OCI-LY3 (cell line): ENCODE data around the gene BHMT2.

Experiments
- H2AFZ ChIP-seq: fragments of 200-600, 300-600 bp; shearing (Covaris generic); 2 replicates; pipeline ENCODE4 v1.6.0; 2014; ENCODE audit warnings: antibody characterized with exemption, low read depth, low read length
- H3K27ac ChIP-seq: fragments of 200-600, 300-600 bp; sonication (generic); 2 replicates; pipeline ENCODE4 v1.5.1; 2014; ENCODE audit warnings: mild to moderate bottlenecking, low read length, moderate library complexity, mixed read lengths
- H3K27me3 ChIP-seq: fragments of 200-600, 300-600 bp; sonication (generic); 2 replicates; pipeline ENCODE4 v1.6.1; 2014; ENCODE audit warnings: low read depth, low read length, mixed read lengths
- H3K36me3 ChIP-seq: fragments of 200-600, 300-600 bp; sonication (generic); replicated peaks from 2 replicates; pipeline ENCODE3; 2014; ENCODE audit warnings: low read depth, low read length, mixed read lengths
- H3K4me1 ChIP-seq: fragments of 300-600, 200-600 bp; sonication (generic); 2 replicates; pipeline ENCODE4 v1.6.1; 2014; ENCODE audit warnings: low read length, mixed read lengths
- H3K4me2 ChIP-seq: fragments of 200-600, 300-600 bp; sonication (generic); 2 replicates; pipeline ENCODE4 v1.6.1; 2014; ENCODE audit warnings: low read length, mixed read lengths
- H3K4me3 ChIP-seq: fragments of 300-600, 200-600 bp; sonication (generic); 2 replicates; pipeline ENCODE4 v1.5.1; 2014; ENCODE audit warnings: antibody characterized with exemption, mild to moderate bottlenecking, low read length, moderate library complexity
- H3K79me2 ChIP-seq: fragments of 300-600, 200-600 bp; shearing (Covaris generic); 2 replicates; pipeline ENCODE4 v1.6.1; 2014; ENCODE audit warnings: mild to moderate bottlenecking, low read length, mixed read lengths
- H3K9ac ChIP-seq: fragments of 300-600, 200-600 bp; shearing (Covaris generic); 2 replicates; pipeline ENCODE4 v1.6.0; 2014; ENCODE audit warnings: mild to moderate bottlenecking, low read length, moderate library complexity
- H3K9me3 ChIP-seq: fragments of 200-600, 300-600 bp; shearing (Covaris generic); 2 replicates; pipeline ENCODE4 v1.6.1; 2014; ENCODE audit warnings: low read length, mixed read lengths; ENCODE audit not compliant: insufficient read depth
- H4K20me1 ChIP-seq: fragments of 200-600, 300-600 bp; sonication (generic); 2 replicates; pipeline ENCODE4 v1.6.1; 2016; ENCODE audit warnings: low read length, mixed read lengths; ENCODE audit not compliant: insufficient read depth
- EZH2phosphoT487 ChIP-seq: fragments of 200-600 bp; shearing (Covaris generic); IDR thresholded peaks from 2 replicates; pipeline ENCODE4 v1.6.1; 2018; ENCODE audit warnings: antibody characterized with exemption, mixed run types, low read depth
- TF ChIP-seq, protein P1 (sequence below): fragments of 200-600, 300-600 bp; sonication (generic); IDR thresholded peaks from 2 replicates; pipeline ENCODE4 v1.5.1; 2014; ENCODE audit warnings: antibody characterized with exemption, low read length, low read depth

The BHMT2 gene

DNA sequence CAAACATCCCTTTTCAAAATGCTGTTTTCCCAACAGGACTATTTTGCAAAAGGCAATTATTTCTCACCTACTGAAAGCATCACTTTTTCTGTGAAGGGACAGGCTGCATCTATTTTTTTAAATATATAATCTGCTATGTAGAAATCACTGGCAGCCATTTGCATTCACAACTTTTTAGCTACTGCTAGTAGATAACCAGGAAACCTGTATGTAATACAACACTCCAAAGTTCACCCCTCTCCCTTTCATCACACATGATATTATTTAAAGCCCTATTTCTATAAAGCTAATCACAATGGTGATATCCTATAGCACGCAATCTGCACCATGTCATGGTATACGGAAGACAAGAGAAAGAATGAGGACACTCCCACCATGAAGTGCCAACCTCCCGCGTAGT lies 9.9 kb upstream of the BHMT2 start:
- H3K4me1 ChIP-seq: no peaks in the 10 kb centered on the region
- H4K20me1 ChIP-seq: no peaks in the 10 kb centered on the region
- H3K27me3 ChIP-seq: no peaks in the 10 kb centered on the region
- no peaks in the 10 kb centered on the region for H3K36me3 ChIP-seq
- no peak overlapping the region for H3K27ac ChIP-seq
- H3K79me2 ChIP-seq: no peaks in the 10 kb centered on the region
- no peak overlapping the region for H3K4me3 ChIP-seq
- H2AFZ ChIP-seq: no peak overlapping the region
- no peak overlapping the region for H3K9ac ChIP-seq
- TF ChIP-seq, protein P1, sequence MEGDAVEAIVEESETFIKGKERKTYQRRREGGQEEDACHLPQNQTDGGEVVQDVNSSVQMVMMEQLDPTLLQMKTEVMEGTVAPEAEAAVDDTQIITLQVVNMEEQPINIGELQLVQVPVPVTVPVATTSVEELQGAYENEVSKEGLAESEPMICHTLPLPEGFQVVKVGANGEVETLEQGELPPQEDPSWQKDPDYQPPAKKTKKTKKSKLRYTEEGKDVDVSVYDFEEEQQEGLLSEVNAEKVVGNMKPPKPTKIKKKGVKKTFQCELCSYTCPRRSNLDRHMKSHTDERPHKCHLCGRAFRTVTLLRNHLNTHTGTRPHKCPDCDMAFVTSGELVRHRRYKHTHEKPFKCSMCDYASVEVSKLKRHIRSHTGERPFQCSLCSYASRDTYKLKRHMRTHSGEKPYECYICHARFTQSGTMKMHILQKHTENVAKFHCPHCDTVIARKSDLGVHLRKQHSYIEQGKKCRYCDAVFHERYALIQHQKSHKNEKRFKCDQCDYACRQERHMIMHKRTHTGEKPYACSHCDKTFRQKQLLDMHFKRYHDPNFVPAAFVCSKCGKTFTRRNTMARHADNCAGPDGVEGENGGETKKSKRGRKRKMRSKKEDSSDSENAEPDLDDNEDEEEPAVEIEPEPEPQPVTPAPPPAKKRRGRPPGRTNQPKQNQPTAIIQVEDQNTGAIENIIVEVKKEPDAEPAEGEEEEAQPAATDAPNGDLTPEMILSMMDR: no peak
- no peak for TF ChIP-seq EZH2phosphoT487
- H3K9me3 ChIP-seq: no peaks in the 10 kb centered on the region
- no peak overlapping the region for H3K4me2 ChIP-seq

DNA sequence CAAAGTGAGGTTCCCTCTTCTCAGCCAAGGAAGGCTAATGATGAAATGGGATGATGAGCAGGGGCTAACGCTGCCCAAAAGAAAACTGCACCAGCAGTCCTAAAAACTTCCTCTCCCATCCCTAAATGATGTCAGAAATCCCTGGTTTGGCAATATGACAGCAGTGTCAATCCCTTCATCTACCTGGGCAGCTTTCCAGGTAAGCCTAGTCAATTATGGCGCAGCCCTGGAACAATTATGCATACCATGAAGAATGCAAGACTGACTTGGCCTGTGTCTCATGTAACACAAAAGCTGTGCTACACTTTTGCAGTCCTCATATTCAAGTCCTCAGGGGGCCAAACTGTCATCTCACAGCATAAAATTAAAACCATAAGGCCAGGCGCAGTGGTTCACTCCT lies 7.1 kb upstream of the BHMT2 start:
- H3K9ac ChIP-seq: no peak overlapping the region
- no peak overlapping the region for H3K4me2 ChIP-seq
- H3K9me3 ChIP-seq: no peaks in the 10 kb centered on the region
- no peaks in the 10 kb centered on the region for H3K36me3 ChIP-seq
- H4K20me1 ChIP-seq: no peaks in the 10 kb centered on the region
- TF ChIP-seq EZH2phosphoT487: no peak
- TF ChIP-seq, protein P1: no peak
- H3K79me2 ChIP-seq: no peaks in the 10 kb centered on the region
- H3K27ac ChIP-seq: no peak overlapping the region
- H3K4me1 ChIP-seq: no peaks in the 10 kb centered on the region
- no peaks in the 10 kb centered on the region for H3K27me3 ChIP-seq
- H3K4me3 ChIP-seq: no peak overlapping the region
- H2AFZ ChIP-seq: no peak overlapping the region

DNA sequence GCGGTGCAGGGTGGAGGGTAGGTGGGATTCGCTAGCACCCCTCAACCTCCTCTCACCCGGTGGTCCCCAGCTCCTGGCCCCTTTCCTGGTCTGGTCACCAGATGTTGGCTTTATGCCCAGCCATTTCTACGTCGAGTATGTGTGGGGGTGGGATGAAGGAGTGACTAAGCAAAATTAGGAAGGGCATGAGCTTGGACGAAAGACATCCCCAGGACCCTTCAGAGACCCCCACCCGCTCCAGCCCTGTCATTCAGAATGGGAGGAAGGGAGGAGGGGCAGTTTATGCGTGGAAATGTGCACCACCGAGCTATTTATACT lies 742 bp downstream of the BHMT2 start:
- Histone ChIP-seq H3K4me2 (no peak overlapping the region), H3K9ac (no peak overlapping the region)

DNA sequence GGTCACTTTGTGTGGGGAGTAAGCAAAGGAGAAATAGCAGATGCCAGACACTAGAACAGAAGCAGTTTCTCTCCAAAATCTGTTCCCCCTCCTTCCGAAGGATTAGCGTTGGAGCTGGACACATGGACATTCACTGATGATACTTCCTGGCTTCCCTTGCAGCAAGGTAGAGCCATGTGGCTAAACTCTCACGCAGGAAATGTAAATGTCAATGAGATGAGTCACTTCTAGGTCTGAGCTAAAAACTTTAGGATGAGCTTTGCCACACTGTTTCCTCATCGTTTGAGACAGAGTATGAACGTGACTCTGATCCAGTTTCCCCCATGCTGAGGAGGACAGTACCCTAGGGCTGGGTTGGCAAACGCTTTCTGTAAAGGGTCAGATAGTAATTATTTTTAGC lies 5.1 kb downstream of the BHMT2 start:
- Histone ChIP-seq H3K36me3 (no peaks in the 10 kb centered on the region), H3K9ac (no peak overlapping the region), H3K4me2 (no peak overlapping the region), H3K4me3 (no peak overlapping the region), H4K20me1 (no peaks in the 10 kb centered on the region), H3K27me3 (no peaks in the 10 kb centered on the region), H3K4me1 (no peaks in the 10 kb centered on the region), H3K27ac (no peak overlapping the region), H2AFZ (no peak overlapping the region), H3K79me2 (no peaks in the 10 kb centered on the region), H3K9me3 (no peaks in the 10 kb centered on the region)
- no peak for TF ChIP-seq EZH2phosphoT487
- TF ChIP-seq, protein P1: no peak

More for the DNA sequence above, 742 bp downstream of the BHMT2 start:
- Histone ChIP-seq H3K27ac (no peak overlapping the region), H3K4me1 (no peaks in the 10 kb centered on the region), H3K79me2 (no peaks in the 10 kb centered on the region), H3K9me3 (no peaks in the 10 kb centered on the region), H3K36me3 (no peaks in the 10 kb centered on the region), H4K20me1 (no peaks in the 10 kb centered on the region), H3K4me3 (no peak overlapping the region), H2AFZ (no peak overlapping the region), H3K27me3 (no peaks in the 10 kb centered on the region)
- TF ChIP-seq, protein P1: no peak
- no peak for TF ChIP-seq EZH2phosphoT487
